Measurements from ENCODE around the gene DYRK1A.
A peak's percentile ranks its signal among the peaks of the same experiment; 100 is the strongest.

Gene DYRK1A

DNA sequence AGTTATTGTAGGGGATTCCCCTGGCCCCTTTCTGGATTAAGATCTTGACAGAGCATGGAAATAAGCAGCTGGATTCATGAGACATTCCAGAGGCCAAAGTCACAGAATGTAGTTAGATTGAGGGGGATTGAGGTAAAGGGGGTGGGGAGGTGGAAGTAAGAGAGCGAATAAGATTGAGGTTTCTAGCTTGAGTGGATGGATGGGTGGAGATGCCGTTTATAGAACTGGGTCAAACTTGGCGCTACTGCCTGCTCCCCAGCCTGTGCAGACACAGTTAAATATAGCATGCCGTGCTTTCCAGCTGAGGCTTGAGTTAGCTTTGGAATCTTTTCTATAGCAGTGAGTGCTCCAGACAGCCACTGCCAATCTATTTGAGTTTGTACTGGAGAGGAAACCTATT is 85.7 kb downstream of the DYRK1A start:
- no peak for DNase-seq

DNA sequence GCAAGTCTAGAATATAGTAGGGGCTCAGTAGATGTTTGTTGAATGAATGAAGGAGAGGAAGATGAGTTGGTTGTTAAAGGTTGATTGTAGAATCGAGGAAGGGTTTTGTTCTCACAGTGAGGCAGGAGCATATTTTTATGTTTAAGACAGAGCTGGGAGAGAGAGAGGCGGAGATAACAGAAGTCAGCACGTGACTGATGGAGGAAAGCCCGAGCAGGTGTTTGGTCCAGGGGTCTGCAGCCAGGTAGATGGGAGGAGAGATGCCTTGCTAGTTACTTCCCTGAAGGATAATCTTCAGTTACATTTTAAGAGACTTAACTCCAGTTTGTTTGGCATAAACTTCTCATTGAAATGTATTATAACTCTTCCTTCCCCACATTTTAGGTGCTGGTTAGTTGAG is 86.8 kb downstream of the DYRK1A start:
- DNase-seq: no peak

GRCh38 chr21:37454869-37455503 is 88.4 kb downstream of the DYRK1A start:
- no peak for DNase-seq

GRCh38 chr21:37455504-37455911 is 88.9 kb downstream of the DYRK1A start:
- peak; percentile 47 for DNase-seq

DNA sequence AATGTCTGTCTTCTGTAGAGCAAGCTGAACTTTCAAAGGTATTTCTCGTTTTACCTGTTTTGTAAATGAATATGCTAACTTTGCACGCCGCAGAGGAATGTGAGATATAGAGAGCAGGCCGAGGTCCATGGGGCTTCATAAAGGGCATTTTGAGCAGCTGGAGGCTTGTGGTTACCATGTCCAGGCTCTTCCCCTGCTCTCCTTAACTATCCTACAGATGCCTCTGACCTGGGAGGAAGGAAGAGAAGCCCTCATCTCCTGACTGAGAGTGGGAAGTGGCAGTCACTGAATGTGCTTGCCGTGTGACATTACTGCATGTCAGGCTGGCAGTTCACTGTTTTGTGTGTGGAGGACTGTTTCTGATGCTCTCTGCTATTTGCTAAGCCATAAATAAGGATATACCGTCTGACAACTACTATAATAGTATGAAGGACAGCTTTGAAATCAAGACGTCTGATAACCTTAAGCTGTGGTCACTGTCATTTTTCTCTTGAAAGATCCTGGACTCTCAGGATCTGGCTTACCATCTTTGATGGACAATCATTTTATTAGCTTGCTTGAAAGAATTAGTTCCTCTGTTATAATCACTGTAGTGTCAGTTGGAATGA is 92.2 kb downstream of the DYRK1A start:
- no peak for DNase-seq

DNA sequence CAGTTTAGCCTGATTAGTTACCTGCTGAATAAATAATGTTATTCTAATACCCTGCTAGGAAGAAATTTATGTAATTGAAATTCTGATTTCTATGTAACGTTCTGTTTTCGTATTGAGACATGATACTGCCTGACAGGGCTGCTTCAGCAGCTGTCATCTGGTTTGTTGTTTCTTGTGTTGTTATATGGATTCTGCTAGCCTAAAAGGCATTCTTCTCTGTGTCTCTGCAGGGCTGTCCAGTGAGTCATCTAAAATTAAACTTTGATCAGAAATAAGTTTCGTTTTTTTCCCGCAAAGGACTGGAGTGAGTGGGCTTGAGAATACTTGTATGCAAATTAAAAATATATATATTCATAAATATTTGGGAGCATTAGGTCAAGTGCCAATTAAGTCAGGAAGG is 93.0 kb downstream of the DYRK1A start:
- DNase-seq: no peak

GRCh38 chr21:37460196-37460595 is 93.6 kb downstream of the DYRK1A start:
- DNase-seq: no peak

- peak; percentile 17 for DNase-seq
These were observed 94.9 kb downstream of the DYRK1A start for GRCh38 chr21:37461479-37461878.

GRCh38 chr21:37462087-37462861 is 95.7 kb downstream of the DYRK1A start:
- no peak for DNase-seq

DNA sequence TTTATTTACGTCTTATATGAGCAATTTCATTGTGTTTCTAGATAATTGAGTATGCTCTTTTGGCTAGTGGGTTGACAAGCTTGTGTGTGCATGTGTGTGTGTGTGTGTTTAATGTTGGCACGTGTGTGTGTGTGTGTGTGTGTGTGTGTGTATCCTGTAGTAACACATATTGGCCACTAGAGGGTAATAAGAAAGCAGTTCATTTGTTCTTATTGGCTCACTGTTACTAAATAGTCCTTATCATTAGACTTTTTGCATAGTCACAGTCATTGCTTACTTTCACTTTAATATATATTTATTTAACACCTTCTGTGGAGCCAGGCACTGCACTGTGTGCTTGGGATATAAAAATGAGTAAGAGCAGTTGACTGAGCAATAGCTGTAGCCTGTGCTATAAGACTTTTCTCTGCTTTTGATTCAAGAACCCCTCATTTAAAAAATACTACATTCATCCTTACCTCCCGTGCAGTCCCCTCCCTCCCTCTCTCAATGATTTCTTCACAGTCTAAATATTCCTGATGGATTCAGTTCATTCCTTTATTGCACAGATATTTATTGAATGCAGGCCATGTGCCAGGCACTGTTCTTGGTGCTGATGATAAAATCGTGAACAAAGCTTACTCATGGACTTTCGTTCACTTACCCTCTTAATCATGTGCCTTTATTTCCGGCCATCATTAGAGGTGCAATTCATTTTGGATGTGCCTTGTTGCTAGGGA is 96.7 kb downstream of the DYRK1A start:
- DNase-seq: peak; percentile 44

GRCh38 chr21:37467082-37467481 is 100.5 kb downstream of the DYRK1A start:
- no peak for DNase-seq

- DNase-seq: no peak
These were observed 102.3 kb downstream of the DYRK1A start for GRCh38 chr21:37468909-37469308.

DNA sequence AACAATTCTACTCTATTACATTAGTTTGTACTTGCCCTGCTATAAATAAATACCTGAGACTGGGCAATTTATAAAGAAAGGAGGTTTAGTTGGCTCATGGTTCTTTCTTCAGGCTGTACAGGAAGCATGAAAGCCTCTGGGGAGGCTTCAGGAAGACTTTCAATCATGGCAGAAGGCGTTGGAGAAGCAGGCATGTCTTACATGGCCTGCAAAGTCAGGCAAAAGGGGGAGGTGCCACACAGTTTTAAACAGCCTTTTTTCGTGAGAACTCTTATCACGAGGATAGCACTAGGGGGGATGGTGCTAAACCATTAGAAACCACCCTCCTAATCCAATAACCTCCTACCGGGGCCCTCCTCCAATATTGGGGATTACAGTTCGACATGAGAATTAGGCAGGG is 102.9 kb downstream of the DYRK1A start:
- no peak for DNase-seq

DNA sequence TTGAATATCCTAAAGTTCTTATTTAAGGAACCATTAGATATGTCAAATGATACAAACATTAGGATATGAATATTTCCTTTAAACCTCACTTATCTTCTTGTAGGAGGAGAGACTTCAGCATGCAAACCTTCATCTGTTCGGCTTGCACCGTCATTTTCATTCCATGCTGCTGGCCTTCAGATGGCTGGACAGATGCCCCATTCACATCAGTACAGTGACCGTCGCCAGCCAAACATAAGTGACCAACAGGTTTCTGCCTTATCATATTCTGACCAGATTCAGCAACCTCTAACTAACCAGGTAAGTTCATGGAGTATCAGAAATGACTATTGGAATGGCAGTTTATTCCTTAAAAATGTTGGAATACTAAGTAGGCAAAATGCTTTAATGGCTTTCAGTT is 106.0 kb downstream of the DYRK1A start:
- DNase-seq: no peak

GRCh38 chr21:37473491-37473890 is 106.9 kb downstream of the DYRK1A start:
- no peak for DNase-seq

DNA sequence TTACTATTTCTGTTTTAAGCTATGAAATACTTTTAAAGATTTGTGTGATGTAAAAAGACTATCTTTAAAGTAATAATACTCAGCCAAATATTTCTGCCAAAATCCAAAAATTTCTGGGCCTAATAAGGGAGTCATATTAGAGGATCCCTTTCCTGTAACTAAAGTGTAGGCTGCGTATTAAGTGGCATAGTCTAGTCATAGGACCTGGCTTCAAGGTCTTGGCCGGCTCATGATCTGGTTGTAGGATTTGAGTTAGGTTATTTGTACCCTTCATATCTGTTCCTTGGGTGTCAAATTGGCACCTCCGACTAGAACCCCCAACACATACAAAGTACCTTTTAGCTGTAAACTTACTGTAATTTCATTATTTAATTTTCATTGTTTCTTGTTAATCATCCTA is 107.8 kb downstream of the DYRK1A start:
- no peak for DNase-seq

DNA sequence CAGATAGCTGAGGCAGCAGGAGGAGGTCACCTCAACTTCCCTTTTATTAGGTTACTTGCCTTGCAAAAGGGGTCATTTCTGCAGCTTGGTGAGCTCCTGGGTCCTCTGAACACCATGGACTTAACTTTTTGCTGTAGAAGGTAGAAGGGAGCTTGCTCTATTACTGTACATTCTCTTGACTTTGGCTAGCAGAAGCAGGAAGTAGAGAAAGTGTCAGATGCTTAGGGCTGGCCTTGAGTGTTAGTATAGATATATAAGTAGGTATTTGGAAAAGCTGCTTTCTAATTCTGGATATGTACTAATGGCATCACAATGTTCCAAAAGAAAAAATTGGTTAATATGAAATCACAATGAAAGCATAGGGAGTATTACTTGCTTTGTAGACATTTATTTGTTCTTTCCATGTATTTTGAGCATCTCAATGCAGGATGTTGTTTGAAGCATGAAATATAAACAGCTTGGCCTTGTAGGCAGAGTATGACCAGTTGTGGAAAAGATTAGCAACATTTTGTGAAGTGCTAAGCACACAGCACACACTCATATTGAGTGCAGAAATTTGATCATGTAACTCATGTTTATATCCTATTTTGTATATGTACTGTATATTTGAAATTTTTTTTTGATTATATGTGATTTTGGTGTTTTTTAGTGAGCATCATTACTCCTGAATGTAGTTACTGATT is 108.8 kb downstream of the DYRK1A start:
- no peak for DNase-seq

- no peak for DNase-seq
These were observed 112.2 kb downstream of the DYRK1A start for GRCh38 chr21:37478794-37479193.

DNA sequence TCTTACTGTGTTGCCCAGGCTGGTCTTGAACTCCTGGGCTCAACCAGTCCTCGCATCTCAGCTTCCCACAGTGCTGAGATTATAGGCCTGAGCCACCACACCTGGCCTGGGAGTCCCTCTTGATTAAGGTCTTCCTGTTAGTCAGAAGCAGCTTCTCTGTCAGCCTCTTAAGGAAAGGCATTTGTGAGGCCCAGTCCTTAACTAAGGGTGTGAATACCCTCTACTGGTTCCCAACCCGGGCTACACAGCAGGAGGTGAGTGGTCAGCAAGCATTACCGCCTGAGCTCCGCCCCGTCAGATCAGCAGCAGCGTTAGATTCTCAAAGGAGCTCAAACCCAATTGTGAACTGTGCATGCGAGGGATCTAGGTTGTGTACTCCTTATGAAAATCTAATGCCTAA is 117.2 kb downstream of the DYRK1A start:
- DNase-seq: no peak

- DNase-seq: no peak
These were observed 118.2 kb downstream of the DYRK1A start for GRCh38 chr21:37484535-37485474.

DNA sequence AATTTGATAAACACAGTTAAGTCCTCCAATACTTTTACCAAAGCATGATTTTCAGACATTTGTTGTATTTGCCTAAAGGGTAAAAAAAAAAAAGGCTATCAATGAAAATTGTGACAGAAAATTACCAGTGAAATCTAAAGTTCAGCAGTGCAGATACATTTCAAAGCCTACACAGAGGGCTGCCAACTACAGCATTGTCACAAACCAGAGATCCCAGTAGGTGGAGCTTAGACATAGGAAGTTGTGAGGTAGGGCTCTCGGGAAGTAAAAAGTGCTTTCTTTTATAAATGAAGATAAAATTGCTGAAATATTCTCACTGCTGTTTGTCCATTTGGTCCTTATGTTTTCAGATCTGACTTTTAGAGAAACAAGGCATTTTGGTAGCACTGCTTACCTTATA is 123.0 kb downstream of the DYRK1A start:
- no peak for DNase-seq

GRCh38 chr21:37490084-37490483 is 123.5 kb downstream of the DYRK1A start:
- no peak for DNase-seq

Data from activated CD4-positive, alpha-beta T cell treated with anti-CD3 and anti-CD28 coated beads, Interleukin-2, Interleukin-6, amounts not matched to agents 100 ng/mL and 50 ng/mL, durations not matched to agents 16 hours and 8 hours (primary cell).